H1 (cell line): ENCODE data around the gene DYDC1. TPM values are rescaled to one million over a fixed set of nuclear protein-coding genes. Genes with fewer than 3 reads are reported as not detected.

Experiments
- CBX8 ChIP-seq: fragments of 300-800, 300-1000 bp; sonication (generic); IDR thresholded peaks from 2 replicates; pipeline ENCODE4 v1.7.1; 2016; ENCODE audit warnings: low read depth, low read length, borderline replicate concordance
- CTBP2 ChIP-seq: IDR thresholded peaks from 2 replicates; pipeline ENCODE4 v1.7.0; 2011; ENCODE audit warnings: borderline replicate concordance, mild to moderate bottlenecking, moderate library complexity, mixed read lengths, low read length; ENCODE audit not compliant: insufficient read depth, insufficient read length
- EGR1 ChIP-seq: IDR thresholded peaks from 2 replicates; pipeline ENCODE4 v1.6.1; 2011; ENCODE audit warnings: low read depth, low read length, borderline replicate concordance
- JUN ChIP-seq: IDR thresholded peaks from 2 replicates; pipeline ENCODE4 v1.6.1; 2011; ENCODE audit warnings: low read depth, mild to moderate bottlenecking, improper control_type of control experiment, low read length
- NANOG ChIP-seq: IDR thresholded peaks from 2 replicates; pipeline ENCODE4 v1.6.1; 2011; ENCODE audit warnings: low read length, low read depth, mild to moderate bottlenecking, inconsistent platforms; ENCODE audit not compliant: insufficient read depth, poor library complexity, severe bottlenecking
- SIN3A ChIP-seq, 2 experiments: IDR thresholded peaks in 1 of 2; conservative IDR thresholded peaks in 1 of 2; 2 replicates each; pipeline ENCODE4 v1.6.1; 2011 to 2012; ENCODE audit warnings: low read length in 2 of 2, improper control_type of control experiment in 1 of 2, low read depth in 1 of 2, mild to moderate bottlenecking in 1 of 2
- TAF1 ChIP-seq: IDR thresholded peaks from 2 replicates; pipeline ENCODE4 v1.6.1; 2011; ENCODE audit warnings: mild to moderate bottlenecking, low read depth, low read length
- polyA plus RNA-seq, 7 experiments: library from polyadenylated mRNA; depleted of rRNA in 3 of 7; stranded (reverse) in 5 of 7; unstranded in 2 of 7; fragments of >200 nt in 5 of 7; fragments of 200-250 nt in 2 of 7; gene quantifications; 1 replicate in 5 of 7; 2 replicates in 1 of 7; 4 replicates in 1 of 7; pipeline versions ENCODE4 v1.2.1 to v1.2.3, GENCODE V29; 2011 to 2013; ENCODE audit warnings: missing spikeins in 2 of 7, mixed read lengths in 2 of 7
- total RNA-seq: library from RNA; stranded (reverse); fragmentation: NEBNext Ultra II Directional; extraction: Animal tissue kit (Norgen Biotek cat#: 25700); gene quantifications from 2 replicates; pipeline ENCODE4 v1.2.1, GENCODE V29; 2021
- TF ChIP-seq, protein P1 (sequence below): fragments of 300-600 bp; sonication (generic); IDR thresholded peaks from 2 replicates; pipeline ENCODE4 v1.7.1; 2012; ENCODE audit warnings: low read length, moderate library complexity, mild to moderate bottlenecking, inconsistent platforms; ENCODE audit not compliant: insufficient replicate concordance

Gene DYDC1
- total and polyA plus RNA-seq, 2 of the 8 experiments (the other 6 are each of a cell fraction or from before 2014, with no cell fraction given): not detected

GRCh38 chr10:80296942-80297341 lies 59.6 kb downstream of the DYDC1 start (continued):
- TF ChIP-seq, protein P1, sequence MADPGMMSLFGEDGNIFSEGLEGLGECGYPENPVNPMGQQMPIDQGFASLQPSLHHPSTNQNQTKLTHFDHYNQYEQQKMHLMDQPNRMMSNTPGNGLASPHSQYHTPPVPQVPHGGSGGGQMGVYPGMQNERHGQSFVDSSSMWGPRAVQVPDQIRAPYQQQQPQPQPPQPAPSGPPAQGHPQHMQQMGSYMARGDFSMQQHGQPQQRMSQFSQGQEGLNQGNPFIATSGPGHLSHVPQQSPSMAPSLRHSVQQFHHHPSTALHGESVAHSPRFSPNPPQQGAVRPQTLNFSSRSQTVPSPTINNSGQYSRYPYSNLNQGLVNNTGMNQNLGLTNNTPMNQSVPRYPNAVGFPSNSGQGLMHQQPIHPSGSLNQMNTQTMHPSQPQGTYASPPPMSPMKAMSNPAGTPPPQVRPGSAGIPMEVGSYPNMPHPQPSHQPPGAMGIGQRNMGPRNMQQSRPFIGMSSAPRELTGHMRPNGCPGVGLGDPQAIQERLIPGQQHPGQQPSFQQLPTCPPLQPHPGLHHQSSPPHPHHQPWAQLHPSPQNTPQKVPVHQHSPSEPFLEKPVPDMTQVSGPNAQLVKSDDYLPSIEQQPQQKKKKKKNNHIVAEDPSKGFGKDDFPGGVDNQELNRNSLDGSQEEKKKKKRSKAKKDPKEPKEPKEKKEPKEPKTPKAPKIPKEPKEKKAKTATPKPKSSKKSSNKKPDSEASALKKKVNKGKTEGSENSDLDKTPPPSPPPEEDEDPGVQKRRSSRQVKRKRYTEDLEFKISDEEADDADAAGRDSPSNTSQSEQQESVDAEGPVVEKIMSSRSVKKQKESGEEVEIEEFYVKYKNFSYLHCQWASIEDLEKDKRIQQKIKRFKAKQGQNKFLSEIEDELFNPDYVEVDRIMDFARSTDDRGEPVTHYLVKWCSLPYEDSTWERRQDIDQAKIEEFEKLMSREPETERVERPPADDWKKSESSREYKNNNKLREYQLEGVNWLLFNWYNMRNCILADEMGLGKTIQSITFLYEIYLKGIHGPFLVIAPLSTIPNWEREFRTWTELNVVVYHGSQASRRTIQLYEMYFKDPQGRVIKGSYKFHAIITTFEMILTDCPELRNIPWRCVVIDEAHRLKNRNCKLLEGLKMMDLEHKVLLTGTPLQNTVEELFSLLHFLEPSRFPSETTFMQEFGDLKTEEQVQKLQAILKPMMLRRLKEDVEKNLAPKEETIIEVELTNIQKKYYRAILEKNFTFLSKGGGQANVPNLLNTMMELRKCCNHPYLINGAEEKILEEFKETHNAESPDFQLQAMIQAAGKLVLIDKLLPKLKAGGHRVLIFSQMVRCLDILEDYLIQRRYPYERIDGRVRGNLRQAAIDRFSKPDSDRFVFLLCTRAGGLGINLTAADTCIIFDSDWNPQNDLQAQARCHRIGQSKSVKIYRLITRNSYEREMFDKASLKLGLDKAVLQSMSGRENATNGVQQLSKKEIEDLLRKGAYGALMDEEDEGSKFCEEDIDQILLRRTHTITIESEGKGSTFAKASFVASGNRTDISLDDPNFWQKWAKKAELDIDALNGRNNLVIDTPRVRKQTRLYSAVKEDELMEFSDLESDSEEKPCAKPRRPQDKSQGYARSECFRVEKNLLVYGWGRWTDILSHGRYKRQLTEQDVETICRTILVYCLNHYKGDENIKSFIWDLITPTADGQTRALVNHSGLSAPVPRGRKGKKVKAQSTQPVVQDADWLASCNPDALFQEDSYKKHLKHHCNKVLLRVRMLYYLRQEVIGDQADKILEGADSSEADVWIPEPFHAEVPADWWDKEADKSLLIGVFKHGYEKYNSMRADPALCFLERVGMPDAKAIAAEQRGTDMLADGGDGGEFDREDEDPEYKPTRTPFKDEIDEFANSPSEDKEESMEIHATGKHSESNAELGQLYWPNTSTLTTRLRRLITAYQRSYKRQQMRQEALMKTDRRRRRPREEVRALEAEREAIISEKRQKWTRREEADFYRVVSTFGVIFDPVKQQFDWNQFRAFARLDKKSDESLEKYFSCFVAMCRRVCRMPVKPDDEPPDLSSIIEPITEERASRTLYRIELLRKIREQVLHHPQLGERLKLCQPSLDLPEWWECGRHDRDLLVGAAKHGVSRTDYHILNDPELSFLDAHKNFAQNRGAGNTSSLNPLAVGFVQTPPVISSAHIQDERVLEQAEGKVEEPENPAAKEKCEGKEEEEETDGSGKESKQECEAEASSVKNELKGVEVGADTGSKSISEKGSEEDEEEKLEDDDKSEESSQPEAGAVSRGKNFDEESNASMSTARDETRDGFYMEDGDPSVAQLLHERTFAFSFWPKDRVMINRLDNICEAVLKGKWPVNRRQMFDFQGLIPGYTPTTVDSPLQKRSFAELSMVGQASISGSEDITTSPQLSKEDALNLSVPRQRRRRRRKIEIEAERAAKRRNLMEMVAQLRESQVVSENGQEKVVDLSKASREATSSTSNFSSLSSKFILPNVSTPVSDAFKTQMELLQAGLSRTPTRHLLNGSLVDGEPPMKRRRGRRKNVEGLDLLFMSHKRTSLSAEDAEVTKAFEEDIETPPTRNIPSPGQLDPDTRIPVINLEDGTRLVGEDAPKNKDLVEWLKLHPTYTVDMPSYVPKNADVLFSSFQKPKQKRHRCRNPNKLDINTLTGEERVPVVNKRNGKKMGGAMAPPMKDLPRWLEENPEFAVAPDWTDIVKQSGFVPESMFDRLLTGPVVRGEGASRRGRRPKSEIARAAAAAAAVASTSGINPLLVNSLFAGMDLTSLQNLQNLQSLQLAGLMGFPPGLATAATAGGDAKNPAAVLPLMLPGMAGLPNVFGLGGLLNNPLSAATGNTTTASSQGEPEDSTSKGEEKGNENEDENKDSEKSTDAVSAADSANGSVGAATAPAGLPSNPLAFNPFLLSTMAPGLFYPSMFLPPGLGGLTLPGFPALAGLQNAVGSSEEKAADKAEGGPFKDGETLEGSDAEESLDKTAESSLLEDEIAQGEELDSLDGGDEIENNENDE: no peak
- TF ChIP-seq TAF1 (no peak), CBX8 (no peak), EGR1 (no peak), CTBP2 (no peak), JUN (no peak), NANOG (no peak), SIN3A (conservative IDR thresholded peaks at IDR 0.05 in 1 of 2, IDR thresholded peaks at IDR 0.05 in 1 of 2; ENCODE audit: low read depth in 1 of 2, low read length in 2 of 2) (no peak)
